TTC549 (cell line): ENCODE data around the gene SPRING1.
"Not testable (repeated sequence)": the region's sequence is repeated elsewhere in the genome, so short reads cannot be mapped to it uniquely, and the experiment has no call there.

Experiments
- FAIRE-seq: peaks from 2 replicates; lab custom pipeline; 2012; peaks lifted over from hg19 to GRCh38; lab: Jason Lieb, UNC

Gene SPRING1

GRCh38 chr12:116737774-116738657 lies at the start of gene SPRING1, which contains the start of gene RNFT2:
Gene SPRING1 (minus strand): TSS chr12:116738069. CDS start chr12:116737900, 169 bp downstream.
Gene RNFT2 (plus strand): TSS chr12:116738315. CDS start chr12:116740498, 2,183 bp downstream.
- peak; percentile 83 for FAIRE-seq

- no peak for FAIRE-seq
These were observed 46.4 kb upstream of the SPRING1 start for GRCh38 chr12:116784238-116784612.

- FAIRE-seq: no peak
These were observed 45.8 kb upstream of the SPRING1 start for GRCh38 chr12:116783525-116784237.

- no peak for FAIRE-seq
These were observed 43.1 kb upstream of the SPRING1 start for GRCh38 chr12:116780942-116781341.

- FAIRE-seq: no peak
These were observed 41.7 kb upstream of the SPRING1 start for GRCh38 chr12:116779597-116779996.

GRCh38 chr12:116777245-116777644 lies 39.4 kb upstream of the SPRING1 start:
- FAIRE-seq: no peak

GRCh38 chr12:116774020-116774419 lies 36.2 kb upstream of the SPRING1 start:
- FAIRE-seq: no peak

- no peak for FAIRE-seq
These were observed 35.4 kb upstream of the SPRING1 start for GRCh38 chr12:116773276-116773731.

GRCh38 chr12:116771651-116772050 lies 33.8 kb upstream of the SPRING1 start:
- no peak for FAIRE-seq

GRCh38 chr12:116766746-116767145 lies 28.9 kb upstream of the SPRING1 start:
- no peak for FAIRE-seq

GRCh38 chr12:116766285-116766684 lies 28.4 kb upstream of the SPRING1 start:
- no peak for FAIRE-seq

- no peak for FAIRE-seq
These were observed 27.4 kb upstream of the SPRING1 start for GRCh38 chr12:116765271-116765670.

GRCh38 chr12:116761499-116761898 lies 23.6 kb upstream of the SPRING1 start:
- FAIRE-seq: no peak

- no peak for FAIRE-seq
These were observed 22.8 kb upstream of the SPRING1 start for GRCh38 chr12:116760622-116761020.

- no peak for FAIRE-seq
These were observed 22.1 kb upstream of the SPRING1 start for GRCh38 chr12:116759783-116760621.

GRCh38 chr12:116754783-116755182 lies 16.9 kb upstream of the SPRING1 start:
- not testable (repeated sequence) for FAIRE-seq

- FAIRE-seq: not testable (repeated sequence)
These were observed 16.2 kb upstream of the SPRING1 start for GRCh38 chr12:116754097-116754496.

- FAIRE-seq: no peak
These were observed 12.4 kb upstream of the SPRING1 start for GRCh38 chr12:116750298-116750697.

GRCh38 chr12:116749884-116750283 lies 12.0 kb upstream of the SPRING1 start:
- FAIRE-seq: no peak

GRCh38 chr12:116745554-116745953 lies 7.7 kb upstream of the SPRING1 start:
- FAIRE-seq: no peak

GRCh38 chr12:116744766-116745165 lies 6.9 kb upstream of the SPRING1 start:
- FAIRE-seq: no peak

GRCh38 chr12:116742787-116743186 lies 4.9 kb upstream of the SPRING1 start:
- FAIRE-seq: not testable (repeated sequence)
